CD4-positive, alpha-beta T cell treated with Interleukin-15 for 4 hours (primary cell): ENCODE data around the gene MFAP2.
"Not testable (repeated sequence)": the region's sequence is repeated elsewhere in the genome, so short reads cannot be mapped to it uniquely, and the experiment has no call there.

ENCODE experiments used
- DNase-seq: peaks from one replicate; pipeline ENCODE4 v3.0.0-alpha.2; 2020; ENCODE audit warnings: low spot score

MFAP2 gene

DNA sequence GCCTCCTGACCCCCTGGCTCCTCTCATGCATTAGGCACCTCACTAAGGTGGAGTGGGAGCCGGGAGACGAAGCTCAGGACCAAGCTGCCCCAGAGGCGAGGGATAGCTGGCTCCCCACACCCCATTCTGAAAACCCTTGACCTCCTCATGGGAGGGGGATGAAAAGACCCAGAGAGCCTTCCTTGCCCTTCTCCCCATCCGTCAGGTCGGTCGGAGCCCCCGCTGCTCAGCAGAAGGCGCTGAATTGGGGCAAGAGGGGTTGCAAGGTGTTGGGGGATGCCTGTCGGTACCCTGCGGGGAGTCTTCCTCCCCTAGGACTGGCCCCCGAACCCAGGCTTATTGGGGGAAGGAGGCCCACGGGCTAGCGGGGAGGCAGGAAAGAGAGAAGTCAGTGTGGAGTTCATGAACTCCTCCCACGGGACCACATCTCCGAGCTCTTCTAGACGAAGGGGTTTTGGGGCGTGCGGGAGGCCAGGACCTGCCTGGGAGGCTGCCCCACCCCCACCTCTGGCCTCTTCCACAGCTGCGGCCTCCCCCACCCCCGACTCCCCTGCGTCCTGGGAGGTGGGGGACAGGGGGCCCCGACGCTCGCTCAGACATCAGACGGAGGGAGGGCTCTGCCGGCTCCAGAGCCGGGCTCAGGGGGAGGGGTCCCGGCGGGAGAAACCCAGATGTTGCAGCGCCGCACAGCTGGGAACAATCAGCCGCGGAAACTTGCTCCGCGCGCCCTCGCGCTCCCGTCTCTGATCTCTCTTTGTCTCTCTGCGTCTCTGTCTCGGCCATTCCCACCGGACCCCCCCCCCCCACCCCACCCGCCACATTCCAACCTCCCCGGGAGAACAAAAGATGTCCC, 719 bp downstream of the MFAP2 start:
- DNase-seq = no peak

DNA sequence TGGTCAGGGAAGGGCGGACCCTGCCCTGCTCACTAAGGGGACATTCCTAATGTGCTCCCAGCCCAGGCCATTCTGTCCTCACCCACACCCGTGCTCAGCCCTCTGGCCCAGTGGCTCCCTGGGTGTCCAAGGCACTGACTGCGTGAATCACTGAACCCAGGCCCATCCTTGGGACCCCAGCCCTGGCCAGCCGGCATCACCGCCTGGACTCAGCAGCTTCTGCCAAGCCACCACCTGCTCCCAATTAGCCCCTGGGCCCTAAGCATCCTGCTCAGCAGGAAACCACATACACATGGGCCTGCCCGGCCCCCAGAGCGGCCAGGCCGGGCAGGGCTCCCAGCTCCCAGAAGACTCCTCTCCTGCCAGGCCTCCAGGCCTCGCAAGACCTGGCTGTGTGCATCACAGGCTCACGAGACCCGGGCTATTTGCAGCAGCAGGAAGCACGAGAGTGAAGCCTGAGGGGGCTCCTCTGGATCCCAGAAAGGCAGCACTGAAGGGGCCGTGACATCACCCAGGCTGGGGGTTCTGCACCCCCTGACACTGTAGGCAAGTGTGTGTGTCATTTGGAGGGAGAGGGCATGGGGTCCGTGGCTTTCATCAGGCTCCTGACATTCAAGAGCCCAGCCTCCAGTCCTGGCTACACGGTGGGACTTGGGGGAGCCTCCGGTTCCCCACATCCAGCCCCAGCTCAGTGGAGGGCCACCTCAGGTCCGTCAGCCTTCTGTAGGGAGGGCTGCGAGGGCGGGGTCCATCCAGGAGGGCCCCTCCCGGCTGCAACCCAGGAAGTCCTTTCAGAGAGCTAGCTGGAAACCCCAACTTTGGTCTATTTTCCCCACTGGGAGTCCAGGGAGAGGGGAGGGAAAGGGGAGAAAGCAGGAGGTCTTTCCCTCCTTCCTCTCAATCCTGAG, 1.6 kb downstream of the MFAP2 start:
- no peak for DNase-seq

DNA sequence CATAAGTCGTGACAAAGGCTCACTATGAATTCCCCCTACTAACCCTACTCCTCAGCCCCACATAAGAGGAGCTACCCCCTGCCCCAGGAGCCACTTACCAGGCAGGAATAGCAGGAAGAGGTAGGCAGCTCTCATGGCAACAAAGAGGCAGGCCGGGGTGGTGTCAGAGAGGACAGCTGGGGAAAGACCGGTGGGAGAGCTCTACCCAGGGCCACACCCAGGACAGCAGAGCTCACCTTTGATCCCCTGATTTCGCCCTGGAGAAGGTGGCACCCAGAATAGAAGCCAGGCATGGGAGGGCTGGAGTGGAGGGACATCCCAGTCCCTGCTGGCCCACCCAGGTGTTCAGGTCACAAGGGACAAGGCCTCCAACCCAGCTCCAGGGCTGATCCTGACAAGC, 2.3 kb downstream of the MFAP2 start:
- no peak for DNase-seq

DNA sequence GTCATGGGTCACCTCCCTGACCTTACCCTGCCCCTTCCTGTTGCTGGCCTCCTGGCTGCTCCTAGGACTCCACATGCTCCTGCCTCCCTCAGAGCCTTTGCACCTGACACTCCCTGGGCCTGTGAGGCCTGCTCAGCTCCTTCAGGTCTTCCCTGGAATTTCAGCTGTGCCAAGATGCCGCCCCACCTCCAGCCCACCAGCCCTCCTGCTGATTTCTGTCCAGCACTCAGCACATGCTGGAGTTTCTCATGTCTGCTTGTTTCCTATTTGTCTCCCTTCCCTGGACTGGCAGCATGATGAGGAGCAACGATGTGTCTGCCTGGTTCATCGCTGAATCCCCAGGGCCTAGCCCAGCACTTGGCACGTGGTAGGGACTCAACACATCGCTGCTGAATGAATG, 3.0 kb downstream of the MFAP2 start:
- no peak for DNase-seq

DNA sequence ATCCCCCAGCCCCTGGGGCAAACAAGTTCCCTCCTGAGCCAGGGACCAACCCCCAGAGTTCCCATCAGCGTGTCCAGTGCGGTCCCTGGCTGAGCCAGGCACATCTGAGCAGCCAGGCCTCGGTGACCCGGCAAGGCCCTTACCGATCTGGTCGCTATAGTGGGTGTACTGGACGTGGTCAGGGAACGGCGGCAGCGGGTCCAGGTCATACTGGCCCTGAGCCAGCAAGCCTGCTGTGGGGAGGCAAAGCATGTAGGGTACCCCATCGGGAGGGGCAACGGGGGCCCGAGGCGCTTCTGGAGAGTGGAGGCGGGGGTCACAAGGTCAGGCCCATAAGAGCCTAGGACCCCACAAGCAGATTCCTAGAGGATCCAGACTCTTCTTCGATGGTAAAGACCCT, 3.5 kb downstream of the MFAP2 start:
- no peak for DNase-seq

DNA sequence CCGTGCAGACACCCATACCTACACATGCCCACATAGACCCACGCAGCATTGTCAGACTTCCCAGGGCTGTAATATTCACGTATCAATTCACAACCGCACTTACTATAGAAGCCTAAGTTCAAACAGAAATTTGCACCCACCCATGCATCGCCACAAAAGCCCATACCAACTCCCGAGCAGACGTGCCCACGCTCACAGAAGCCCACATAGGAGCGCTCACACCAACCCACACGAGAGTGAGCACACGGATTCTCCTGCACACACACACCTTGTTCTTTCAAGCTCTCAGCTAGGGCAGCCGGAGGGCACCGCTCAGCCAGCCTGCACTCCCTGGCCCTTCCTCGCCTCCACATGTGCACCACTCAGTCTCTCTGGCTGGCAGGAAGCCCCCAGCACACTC, 4.6 kb downstream of the MFAP2 start:
- DNase-seq = no peak

DNA sequence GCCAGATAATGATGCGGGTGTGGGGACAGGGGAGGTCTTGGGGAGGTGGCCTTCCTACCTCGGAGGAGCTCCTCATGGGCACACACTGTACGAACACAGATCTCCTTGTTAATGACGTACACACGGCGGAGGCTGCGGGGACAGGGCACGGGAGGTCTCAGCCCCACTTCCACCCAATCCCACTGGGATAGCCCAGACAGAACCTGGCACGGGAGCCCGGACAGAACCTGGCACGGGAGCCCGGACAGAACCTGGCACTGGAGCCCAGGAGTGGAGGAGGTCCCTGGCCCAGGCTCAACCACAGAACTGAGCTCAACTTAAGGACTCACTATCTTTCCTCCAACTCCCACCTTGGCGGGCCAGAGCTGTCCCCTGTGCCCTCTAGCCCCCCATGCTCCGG, 5.2 kb downstream of the MFAP2 start:
- DNase-seq = no peak

DNA sequence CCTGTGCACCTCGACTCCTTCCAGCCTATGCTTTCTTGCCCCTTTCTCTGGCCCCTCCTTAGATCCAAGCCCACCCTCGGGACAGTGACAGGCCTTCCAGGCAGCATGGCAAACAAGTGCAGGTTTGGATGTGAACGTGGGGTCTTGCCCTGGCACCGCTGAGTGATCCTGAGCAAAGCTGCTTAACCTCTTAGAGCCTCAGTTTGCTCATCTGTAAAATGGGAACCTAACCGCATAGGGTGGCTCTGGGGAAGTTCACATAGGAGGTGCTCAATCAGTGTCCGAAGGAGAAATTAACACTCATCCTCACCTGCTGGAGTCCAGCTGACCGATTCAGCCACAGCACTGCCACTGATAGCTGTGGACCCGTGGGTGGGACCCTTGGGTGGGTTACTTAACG, 7.2 kb downstream of the MFAP2 start:
- DNase-seq = no peak

DNA sequence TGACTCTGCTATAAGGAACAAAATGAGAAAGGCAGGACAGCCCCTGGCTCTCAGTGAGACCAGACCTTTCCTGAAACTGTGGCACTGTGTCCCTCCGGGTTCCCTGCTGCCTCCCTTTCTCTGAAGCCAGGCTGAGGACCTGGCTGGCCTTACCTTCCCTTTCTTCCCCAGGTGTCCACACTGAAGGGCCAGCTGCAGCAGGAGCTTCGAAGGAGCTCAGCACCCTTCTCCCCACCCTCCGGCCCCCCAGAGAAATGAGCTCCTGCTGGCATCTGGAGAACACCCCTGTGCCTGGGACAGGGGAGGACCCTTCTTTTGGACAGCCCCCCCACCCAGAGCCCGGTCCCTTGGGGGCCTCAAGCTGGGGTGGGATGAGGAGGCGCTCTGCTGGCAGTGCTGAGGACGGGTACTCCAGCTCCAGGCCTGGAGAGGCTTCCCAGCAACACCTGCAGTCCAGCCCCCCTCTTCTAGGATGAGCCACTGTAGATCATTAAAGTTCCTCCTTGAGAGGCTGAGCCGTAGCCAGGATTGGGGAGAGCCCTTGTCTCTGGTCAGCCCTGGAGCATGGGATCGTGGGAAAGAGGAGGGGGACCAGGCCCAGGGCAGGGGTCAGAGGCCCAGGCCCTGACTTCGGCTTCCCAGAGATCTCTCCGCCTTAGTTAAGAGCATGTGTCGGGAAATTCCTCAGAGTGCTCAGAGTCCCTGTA, 8.1 kb downstream of the MFAP2 start:
- DNase-seq = no peak

DNA sequence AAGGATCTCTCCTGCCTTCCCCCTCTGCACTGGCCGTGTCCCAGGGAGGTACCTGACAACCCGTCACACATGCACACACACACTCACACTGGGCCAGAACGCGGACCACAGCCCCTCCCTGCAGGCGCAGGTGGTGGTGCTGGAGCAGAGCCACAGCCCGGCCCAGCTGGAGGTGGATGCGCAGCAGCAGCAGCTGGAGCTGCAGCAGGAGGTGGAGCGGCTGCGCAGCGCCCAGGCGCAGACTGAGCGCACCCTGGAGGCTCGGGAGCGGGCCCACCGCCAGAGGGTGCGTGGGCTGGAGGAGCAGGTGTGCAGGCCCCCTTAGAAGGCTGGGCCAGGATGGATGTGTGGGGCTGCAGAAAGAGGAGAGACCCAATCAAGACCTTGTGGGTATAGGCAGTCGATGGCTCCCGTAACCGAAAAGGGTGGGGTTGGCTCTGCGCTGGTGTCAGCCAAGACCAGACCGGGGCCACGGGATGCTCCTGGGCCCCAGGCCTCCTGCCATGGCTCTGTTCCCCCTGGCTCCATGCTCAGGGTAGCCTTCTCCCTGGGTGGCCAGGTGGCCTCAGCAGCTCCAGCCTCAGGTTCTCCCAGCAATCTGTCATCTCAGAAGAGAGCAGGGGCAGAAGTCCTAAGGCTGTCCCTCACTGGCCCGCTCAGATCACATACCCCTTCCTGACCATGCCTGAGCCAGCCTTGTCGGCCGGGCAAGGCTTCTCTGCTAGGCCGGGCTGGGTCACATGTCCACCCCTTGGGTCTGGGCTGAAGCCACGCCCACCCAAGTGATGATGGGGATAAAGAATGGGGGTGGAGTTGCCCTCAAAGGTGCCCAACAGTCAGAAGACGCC, 8.9 kb downstream of the MFAP2 start:
- DNase-seq = no peak

DNA sequence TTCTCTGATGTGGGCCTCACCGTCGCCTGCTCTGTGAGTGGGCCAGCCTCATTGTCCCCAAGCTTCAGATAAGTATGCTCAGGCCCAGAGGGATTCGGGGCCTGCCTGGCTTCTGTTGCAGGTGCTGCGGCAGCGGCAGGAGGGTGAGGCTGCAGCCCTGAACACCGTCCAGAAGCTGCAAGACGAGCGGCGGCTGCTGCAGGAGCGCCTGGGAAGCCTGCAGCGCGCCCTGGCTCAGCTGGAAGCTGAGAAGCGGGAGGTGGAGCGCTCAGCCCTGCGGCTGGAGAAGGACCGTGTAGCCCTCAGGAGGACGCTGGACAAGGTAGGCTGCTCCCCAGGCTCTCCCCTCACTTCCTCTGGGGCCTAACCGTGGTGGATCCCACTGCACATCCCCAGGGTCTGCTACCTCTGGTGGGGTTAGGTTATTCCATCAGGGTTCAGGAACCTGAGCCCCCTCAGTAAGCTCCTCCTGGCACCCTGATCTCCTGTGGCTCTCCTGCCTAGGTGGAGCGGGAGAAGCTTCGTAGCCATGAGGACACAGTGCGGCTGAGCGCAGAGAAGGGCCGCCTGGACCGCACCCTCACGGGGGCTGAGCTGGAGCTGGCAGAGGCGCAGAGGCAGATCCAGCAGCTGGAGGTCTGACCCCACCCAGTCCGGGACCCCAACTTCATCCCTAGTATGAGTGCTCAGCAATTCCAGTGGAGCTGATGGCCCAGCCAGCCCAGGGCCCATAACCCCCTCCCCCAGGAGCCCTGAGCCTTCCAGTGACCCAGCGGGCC, 10.1 kb downstream of the MFAP2 start:
- DNase-seq = no peak

DNA sequence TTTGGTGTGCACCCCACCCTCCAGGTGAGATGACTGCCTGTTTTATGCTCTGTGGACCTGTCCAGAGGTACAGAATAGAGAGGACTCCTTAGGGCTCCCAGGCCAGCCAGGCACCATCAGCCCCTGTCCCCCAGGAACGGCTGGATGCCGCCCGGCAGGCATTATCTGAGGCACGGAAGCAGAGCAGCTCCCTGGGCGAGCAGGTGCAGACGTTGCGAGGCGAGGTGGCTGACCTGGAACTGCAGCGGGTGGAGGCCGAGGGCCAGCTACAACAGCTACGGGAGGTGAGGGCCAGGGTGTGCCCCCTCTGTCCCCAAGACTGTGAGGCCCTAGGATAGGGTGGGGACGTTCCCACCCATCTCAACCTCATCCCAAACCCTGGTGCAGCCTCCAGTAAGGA, 10.8 kb downstream of the MFAP2 start:
- DNase-seq = no peak

DNA sequence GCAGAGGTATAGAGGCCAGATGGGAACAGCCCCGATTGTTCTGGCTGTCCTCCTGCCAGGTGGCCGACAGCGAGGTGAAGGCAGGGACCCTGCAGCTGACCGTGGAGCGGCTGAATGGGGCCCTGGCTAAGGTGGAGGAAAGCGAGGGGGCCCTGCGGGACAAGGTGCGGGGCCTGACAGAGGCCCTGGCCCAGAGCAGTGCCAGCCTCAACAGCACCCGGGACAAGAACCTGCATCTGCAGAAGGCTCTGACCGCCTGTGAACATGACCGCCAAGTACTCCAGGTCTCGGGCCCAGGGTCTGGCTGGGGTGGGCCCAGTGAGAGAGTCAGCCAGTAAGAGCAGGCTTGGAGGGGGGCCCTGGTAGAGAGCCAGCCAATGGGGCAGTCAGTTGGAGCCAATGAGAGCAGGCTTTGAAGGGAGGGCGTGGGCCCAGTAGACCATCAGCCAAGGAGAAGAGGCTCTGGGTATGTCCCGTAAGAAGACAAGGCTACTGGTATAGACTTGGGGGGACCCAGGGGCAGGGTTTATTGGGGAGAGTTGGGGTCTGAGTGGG, 11.3 kb downstream of the MFAP2 start:
- DNase-seq = no peak

DNA sequence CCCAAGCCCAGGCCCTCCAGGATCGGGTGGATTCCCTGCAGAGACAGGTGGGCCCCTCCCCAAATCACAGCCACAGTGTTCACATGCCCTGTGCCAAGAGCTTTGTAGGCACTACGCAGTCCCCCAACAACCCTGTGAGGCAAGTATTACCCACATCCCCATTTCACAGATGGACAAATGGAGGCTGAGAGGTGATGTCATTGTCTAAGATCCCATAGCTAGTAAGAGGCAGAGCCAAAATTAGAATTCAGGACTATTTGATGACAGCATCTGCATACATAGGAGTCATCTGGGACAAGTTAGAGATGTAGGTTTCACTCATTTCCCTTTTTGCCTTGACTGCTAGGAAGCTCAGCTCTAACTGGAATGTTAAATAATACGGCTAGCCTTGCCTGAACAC, 12.0 kb downstream of the MFAP2 start:
- no peak for DNase-seq

DNA sequence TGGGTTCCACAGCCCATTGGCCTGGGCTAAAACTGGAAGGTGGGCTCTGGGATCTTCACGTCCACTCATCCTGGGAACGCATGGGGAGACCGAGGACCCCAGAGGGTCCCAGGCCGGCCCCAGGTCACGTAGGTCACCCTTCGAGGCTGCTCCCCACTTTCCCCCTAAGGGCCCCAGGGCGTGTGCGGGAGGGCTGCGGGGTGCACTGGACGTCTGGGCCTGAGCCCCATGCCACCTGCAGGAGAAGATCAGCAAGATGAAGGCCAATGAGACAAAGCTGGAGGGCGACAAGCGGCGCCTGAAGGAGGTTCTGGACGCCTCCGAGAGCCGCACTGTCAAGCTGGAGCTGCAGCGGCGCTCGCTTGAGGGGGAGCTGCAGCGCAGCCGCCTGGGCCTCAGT, 12.5 kb downstream of the MFAP2 start:
- DNase-seq = no peak

DNA sequence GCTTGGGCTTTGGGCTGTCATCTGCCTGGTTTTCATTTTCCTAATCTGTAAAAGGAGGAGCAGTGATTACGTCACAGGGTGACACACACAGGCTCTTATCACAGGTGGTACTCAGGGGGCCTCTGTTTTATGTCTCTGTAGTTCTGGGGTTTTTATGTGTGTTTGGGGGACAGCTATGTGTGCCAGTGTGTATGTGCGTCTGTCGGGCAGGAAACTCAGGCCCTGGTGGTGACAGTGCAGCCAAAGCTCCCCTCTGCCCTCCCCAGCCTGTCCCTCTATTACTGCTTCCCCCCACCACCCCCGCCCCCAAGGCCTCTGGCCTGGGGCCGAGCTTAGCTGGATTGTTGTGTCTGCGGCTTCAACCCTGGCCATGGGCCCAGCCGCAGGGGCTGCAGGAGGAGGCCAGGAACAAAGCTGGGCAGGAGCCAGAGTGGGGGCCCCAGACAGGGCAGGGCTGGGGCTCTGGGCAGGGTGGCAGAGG, 13.3 kb downstream of the MFAP2 start:
- DNase-seq = no peak

DNA sequence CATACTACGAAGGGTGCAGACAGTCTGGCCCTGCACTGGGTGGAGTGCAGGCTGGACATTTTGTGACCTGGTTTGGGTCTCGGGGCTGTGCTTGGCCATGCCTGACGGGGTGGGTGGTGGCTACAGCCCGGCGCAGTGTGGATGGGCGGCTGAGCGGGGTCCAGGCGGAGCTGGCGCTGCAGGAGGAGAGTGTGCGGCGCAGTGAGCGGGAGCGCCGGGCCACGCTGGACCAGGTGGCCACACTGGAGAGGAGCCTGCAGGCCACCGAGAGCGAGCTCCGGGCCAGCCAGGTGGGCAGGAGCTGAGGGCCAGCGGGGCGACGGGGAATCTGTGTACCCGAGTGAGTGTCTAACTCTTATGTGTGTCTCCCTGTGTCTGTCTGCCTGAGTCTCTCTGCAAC, 14.1 kb downstream of the MFAP2 start:
- DNase-seq = no peak

DNA sequence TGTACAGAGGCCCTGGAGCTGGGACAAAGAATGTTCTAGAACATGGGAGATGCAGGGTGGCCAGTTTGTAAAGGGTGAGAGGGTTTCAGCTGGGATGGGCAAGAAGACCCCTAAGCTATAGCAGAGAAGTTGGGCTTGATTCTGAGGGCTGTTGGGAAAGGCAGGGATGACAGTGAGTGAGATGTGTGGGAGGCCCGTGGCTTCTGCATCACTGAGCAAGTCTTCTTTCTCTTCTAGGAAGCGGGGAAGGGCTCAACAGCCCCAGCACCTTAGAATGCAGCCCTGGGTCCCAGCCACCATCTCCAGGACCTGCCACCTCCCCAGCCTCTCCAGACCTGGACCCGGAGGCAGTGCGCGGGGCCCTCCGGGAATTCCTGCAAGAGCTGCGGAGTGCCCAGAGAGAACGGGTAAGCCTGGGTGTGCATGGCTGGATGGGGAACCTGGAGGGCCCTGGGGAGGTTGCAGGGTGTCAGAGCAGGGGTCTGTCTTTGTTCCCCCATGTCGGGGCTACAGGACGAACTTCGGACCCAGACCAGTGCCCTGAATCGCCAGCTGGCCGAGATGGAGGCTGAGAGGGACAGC, 14.8 kb downstream of the MFAP2 start:
- no peak for DNase-seq

DNA sequence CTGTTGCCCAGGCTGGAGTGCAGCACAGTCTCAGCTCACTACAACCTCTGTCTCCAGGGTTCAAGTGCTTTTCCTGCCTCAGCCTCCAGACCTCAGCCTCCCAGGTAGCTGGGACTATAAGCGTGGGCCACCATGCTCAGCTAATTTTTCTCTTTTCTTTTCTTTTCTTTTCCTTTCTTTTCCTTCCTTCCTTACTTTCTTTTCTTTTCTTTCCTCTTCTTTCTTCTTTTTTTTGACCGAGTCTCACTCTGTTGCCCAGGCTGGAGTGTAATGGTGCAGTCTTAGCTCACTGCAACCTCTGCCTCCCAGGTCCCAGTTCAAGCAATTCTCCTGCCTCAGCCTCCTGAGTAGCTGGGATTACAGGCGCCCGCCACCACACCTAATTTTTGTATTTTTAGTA, 16.3 kb downstream of the MFAP2 start:
- not testable (repeated sequence) for DNase-seq
